Chondrocyte (in vitro differentiated cells): ENCODE results near the gene CALN1. TPM values are rescaled to one million over a fixed set of nuclear protein-coding genes. Genes with fewer than 3 reads are reported as not detected.

Experiments used
- DNase-seq: peaks from one replicate; pipeline ENCODE4 v3.0.0; 2021; ENCODE audit warnings: mixed read lengths, low spot score
- H3K27ac Mint-ChIP-seq: one replicate; pipeline ENCODE4 v1.8.0; 2021; ENCODE audit warnings: mild to moderate bottlenecking, moderate library complexity, mixed read lengths; ENCODE audit not compliant: unreplicated experiment
- H3K27me3 Mint-ChIP-seq: 2 replicates; pipeline ENCODE4 v1.8.0; 2021; ENCODE audit warnings: low read depth, mixed read lengths
- H3K36me3 Mint-ChIP-seq: 2 replicates; pipeline ENCODE4 v1.8.0; 2021; ENCODE audit warnings: low read depth, mixed read lengths
- H3K4me1 Mint-ChIP-seq: 2 replicates; pipeline ENCODE4 v1.8.0; 2021; ENCODE audit warnings: low read depth, mild to moderate bottlenecking, mixed read lengths
- H3K4me3 Mint-ChIP-seq: one replicate; pipeline ENCODE4 v1.8.0; 2021; ENCODE audit warnings: mild to moderate bottlenecking, moderate library complexity, mixed read lengths; ENCODE audit not compliant: unreplicated experiment
- H3K9me3 Mint-ChIP-seq: 2 replicates; pipeline ENCODE4 v1.8.0; 2021; ENCODE audit warnings: low read depth, mixed read lengths
- total RNA-seq: library from RNA; stranded (reverse); gene quantifications from 3 replicates; pipeline ENCODE4 v1.2.1, GENCODE V29; 2021
- TF ChIP-seq, protein P1 (sequence below): fragments of 200-600 bp; sonication (generic); IDR thresholded peaks from 2 replicates; pipeline ENCODE4 v1.5.0; 2021; ENCODE audit warnings: antibody characterized with exemption, mild to moderate bottlenecking, moderate library complexity

Gene CALN1
- total RNA-seq, 1 donor from 2014 or later, result not detected

- Mint-ChIP-seq H3K4me1 (no peaks in the 10 kb centered on the region), H3K36me3 (no peaks in the 10 kb centered on the region), H3K27ac (no peak overlapping the region), H3K27me3 (peaks cover 2% of the 10 kb centered on the region), H3K9me3 (peaks cover 13% of the 10 kb centered on the region), H3K4me3 (no peak overlapping the region)
- DNase-seq, result no peak
- TF ChIP-seq, protein P1, sequence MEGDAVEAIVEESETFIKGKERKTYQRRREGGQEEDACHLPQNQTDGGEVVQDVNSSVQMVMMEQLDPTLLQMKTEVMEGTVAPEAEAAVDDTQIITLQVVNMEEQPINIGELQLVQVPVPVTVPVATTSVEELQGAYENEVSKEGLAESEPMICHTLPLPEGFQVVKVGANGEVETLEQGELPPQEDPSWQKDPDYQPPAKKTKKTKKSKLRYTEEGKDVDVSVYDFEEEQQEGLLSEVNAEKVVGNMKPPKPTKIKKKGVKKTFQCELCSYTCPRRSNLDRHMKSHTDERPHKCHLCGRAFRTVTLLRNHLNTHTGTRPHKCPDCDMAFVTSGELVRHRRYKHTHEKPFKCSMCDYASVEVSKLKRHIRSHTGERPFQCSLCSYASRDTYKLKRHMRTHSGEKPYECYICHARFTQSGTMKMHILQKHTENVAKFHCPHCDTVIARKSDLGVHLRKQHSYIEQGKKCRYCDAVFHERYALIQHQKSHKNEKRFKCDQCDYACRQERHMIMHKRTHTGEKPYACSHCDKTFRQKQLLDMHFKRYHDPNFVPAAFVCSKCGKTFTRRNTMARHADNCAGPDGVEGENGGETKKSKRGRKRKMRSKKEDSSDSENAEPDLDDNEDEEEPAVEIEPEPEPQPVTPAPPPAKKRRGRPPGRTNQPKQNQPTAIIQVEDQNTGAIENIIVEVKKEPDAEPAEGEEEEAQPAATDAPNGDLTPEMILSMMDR, result no peak
Observed at GRCh38 chr7:72268796-72269195, 143.3 kb downstream of the CALN1 start.

- Mint-ChIP-seq H3K4me3 (no peak overlapping the region), H3K9me3 (peaks cover 13% of the 10 kb centered on the region), H3K4me1 (no peaks in the 10 kb centered on the region), H3K27me3 (peaks cover 2% of the 10 kb centered on the region), H3K36me3 (no peaks in the 10 kb centered on the region), H3K27ac (no peak overlapping the region)
- DNase-seq, result no peak
- TF ChIP-seq, protein P1, result no peak
Observed at GRCh38 chr7:72268090-72268489, 144.0 kb downstream of the CALN1 start.

GRCh38 chr7:72267291-72267800 lies 144.8 kb downstream of the CALN1 start:
- H3K9me3 Mint-ChIP-seq, result peaks cover 13% of the 10 kb centered on the region
- H3K27ac Mint-ChIP-seq, result no peak overlapping the region
- no peak overlapping the region for H3K4me3 Mint-ChIP-seq
- TF ChIP-seq, protein P1, result no peak
- H3K4me1 Mint-ChIP-seq, result no peaks in the 10 kb centered on the region
- DNase-seq, result no peak
- H3K27me3 Mint-ChIP-seq, result peaks cover 2% of the 10 kb centered on the region
- no peaks in the 10 kb centered on the region for H3K36me3 Mint-ChIP-seq

DNA sequence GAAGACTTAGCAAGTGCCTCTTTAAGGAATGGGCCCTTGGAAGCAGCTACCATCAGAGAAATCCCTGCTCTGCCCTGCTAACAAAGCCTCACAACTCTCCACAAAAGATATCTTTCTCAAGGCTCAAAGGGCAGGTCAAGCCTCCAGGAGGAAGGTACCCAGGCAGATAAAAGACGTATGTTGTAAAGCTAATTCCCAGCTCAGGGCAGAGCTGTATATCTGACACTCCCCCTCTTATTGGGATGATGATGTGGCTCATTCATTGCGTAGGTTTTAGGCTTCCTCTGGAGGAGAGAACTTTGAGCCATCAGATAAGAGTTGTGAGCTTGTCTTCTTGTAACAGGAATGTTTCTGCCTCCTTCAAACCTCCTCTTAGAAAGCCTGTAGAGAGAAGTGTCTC lies 145.4 kb downstream of the CALN1 start:
- DNase-seq, result no peak
- peaks cover 13% of the 10 kb centered on the region for H3K9me3 Mint-ChIP-seq
- no peaks in the 10 kb centered on the region for H3K4me1 Mint-ChIP-seq
- TF ChIP-seq, protein P1, result no peak
- H3K27ac Mint-ChIP-seq, result no peak overlapping the region
- H3K27me3 Mint-ChIP-seq, result peaks cover 2% of the 10 kb centered on the region
- H3K4me3 Mint-ChIP-seq, result no peak overlapping the region
- H3K36me3 Mint-ChIP-seq, result no peaks in the 10 kb centered on the region

GRCh38 chr7:72265071-72265904 lies 146.8 kb downstream of the CALN1 start:
- Mint-ChIP-seq H3K36me3 (no peaks in the 10 kb centered on the region), H3K4me3 (no peak overlapping the region), H3K9me3 (peaks cover 8% of the 10 kb centered on the region), H3K27me3 (peaks cover 2% of the 10 kb centered on the region), H3K4me1 (no peaks in the 10 kb centered on the region), H3K27ac (no peak overlapping the region)
- DNase-seq, result no peak
- TF ChIP-seq, protein P1, result no peak
